Central memory CD8-positive, alpha-beta T cell (primary cell): ENCODE results near the gene POLA2.

Source experiments
- ATAC-seq: fragments of 150-1000 bp; cut with Tn5 transposase; replicated peaks from 2 replicates; pipeline ENCODE4 v1.10.0; 2022; ENCODE audit warnings: mild to moderate bottlenecking, moderate FRiP score, moderate number of reproducible peaks; ENCODE audit not compliant: poor library complexity, severe bottlenecking; ENCODE audit errors: extremely low read depth
- DNase-seq, 2 donors: peaks; one replicate each; pipeline ENCODE4 v3.0.0; 2021; ENCODE audit warnings: low spot score in 2 of 2
- H3K27ac Mint-ChIP-seq: one replicate; pipeline ENCODE4 v1.8.0; 2022; ENCODE audit warnings: low read depth, mild to moderate bottlenecking, moderate library complexity, mixed read lengths
- H3K27me3 Mint-ChIP-seq: one replicate; pipeline ENCODE4 v1.8.0; 2022; ENCODE audit warnings: mixed read lengths
- H3K36me3 Mint-ChIP-seq: one replicate; pipeline ENCODE4 v1.8.0; 2022; ENCODE audit warnings: mild to moderate bottlenecking, moderate library complexity, mixed read lengths; ENCODE audit not compliant: insufficient read depth
- H3K4me1 Mint-ChIP-seq: one replicate; pipeline ENCODE4 v1.8.0; 2022; ENCODE audit warnings: mixed read lengths
- H3K4me3 Mint-ChIP-seq: one replicate; pipeline ENCODE4 v1.8.0; 2022; ENCODE audit warnings: mild to moderate bottlenecking, moderate library complexity, mixed read lengths
- H3K9me3 Mint-ChIP-seq: one replicate; pipeline ENCODE4 v1.8.0; 2022; ENCODE audit warnings: mixed read lengths

Gene POLA2

GRCh38 chr11:65261591-65262380 lies at the start of gene POLA2:
Gene POLA2, plus strand, starts transcription at chr11:65261962. Its CDS starts 331 bp downstream, at chr11:65262293.
- Mint-ChIP-seq H3K36me3 (peaks cover 10% of the 10 kb centered on the region), H3K27ac (peak within 1 kb of the TSS; percentile 89), H3K4me1 (peaks cover 35% of the 10 kb centered on the region)

DNA sequence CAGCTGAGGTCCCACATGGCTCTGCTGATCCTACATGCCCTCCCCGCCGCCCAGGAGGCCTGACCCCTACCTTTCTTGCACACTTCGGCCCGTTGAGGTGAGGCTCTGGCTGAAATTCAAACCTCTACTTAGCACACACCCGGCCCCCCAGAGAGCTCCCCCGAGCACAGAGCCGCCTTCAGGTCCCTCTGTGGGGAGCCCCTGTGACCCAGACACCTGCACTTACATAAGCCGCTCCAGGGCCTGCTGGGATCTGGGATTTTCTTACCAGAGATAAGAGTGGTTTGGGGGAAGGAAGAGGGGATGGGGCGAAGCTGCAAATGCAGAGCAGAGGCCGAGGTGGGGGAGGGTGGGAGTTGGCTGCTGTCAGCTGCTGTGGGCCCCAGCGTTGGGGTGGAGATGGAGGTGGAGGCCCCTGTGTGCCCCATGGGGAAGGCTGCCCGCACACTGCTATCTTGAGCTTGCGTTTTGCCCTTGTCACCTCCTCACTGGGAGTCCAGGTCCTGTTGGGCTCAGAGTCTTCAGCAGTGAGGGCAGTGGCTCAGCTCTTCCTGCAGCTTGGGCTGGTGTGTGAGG lies 49.4 kb upstream of the POLA2 start:
- ATAC-seq, result no peak
- H3K4me1 Mint-ChIP-seq, result peaks cover 36% of the 10 kb centered on the region
- peaks cover 14% of the 10 kb centered on the region for H3K36me3 Mint-ChIP-seq
- H3K4me3 Mint-ChIP-seq, result no peak overlapping the region
- no peak for DNase-seq
- H3K27me3 Mint-ChIP-seq, result no peaks in the 10 kb centered on the region
- no peak overlapping the region for H3K27ac Mint-ChIP-seq
- no peaks in the 10 kb centered on the region for H3K9me3 Mint-ChIP-seq

More at GRCh38 chr11:65261591-65262380, at the start of gene POLA2:
- ATAC-seq, result peak; percentile 83
- no peaks in the 10 kb centered on the region for H3K9me3 Mint-ChIP-seq
- peak within 1 kb of the TSS; percentile 83 for H3K4me3 Mint-ChIP-seq
- no peaks in the 10 kb centered on the region for H3K27me3 Mint-ChIP-seq
- DNase-seq, result peak; percentile 89 to 95

GRCh38 chr11:65213322-65214211 lies 48.2 kb upstream of the POLA2 start:
- Mint-ChIP-seq H3K9me3 (no peaks in the 10 kb centered on the region), H3K36me3 (peaks cover 13% of the 10 kb centered on the region), H3K27me3 (no peaks in the 10 kb centered on the region), H3K4me1 (peaks cover 36% of the 10 kb centered on the region), H3K4me3 (peak overlapping the region; percentile 21), H3K27ac (peak overlapping the region; percentile 29)
- DNase-seq (no peak), ATAC-seq (peak; percentile 74)

DNA sequence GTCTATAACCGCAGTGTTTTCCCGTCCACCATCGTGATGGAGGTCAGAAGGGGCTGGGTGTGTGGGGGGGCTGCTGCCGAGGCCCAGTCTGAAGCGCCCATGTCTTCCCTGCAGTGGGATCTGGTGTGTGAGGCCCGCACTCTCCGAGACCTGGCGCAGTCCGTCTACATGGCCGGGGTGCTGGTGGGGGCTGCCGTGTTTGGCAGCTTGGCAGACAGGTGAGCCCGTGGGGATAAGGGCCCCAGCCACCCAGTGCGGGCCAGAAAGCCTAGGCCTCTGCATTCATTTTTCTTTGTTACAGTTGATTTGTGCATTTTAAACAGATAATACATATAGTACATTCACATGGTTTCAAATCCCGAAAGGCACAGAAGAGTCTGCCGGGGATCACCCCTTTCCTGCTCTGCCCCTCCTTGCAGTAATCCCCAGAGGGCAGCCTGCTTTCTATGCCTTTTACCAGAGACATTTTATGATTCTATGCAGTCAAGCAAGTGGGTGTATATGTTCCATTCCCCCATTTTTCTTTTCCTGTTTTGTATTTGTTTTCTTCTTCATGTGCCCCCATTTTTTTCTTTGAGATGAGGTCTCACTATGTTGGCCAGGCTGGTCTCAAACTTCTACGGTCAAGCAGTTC lies 47.4 kb upstream of the POLA2 start:
- Mint-ChIP-seq H3K27ac (peak overlapping the region; percentile 66), H3K9me3 (no peaks in the 10 kb centered on the region)
- ATAC-seq, result no peak

DNA sequence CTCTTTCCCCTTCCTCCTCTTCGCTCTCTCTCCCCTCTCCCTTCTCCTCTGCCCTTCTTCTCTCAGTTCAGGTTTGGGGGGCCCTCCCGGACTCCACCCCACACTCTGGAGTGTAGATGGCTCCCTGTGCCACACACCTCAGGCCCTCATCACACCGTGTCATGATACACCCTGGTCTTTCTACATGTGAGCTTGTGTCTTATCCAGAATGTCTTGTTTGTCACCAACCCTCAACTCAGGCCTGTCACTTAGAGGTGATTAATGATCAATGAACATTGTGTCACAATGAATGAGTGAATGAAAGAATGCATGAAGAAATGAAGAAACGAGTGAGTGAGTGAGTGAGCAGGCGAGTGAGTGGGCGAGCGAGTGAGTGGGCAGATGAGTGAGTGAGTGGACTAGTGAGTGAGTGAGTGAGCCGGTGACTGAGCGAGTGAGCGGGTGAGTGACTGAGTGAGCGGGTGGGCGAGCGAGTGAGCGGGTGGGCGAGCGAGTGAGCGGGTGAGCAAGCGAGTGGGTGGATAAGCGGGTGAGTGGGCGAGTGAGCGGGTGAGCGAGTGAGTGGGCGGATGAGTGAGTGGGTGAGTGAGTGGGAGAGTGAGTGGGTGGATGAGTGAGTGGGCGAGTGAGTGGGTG lies 46.2 kb upstream of the POLA2 start:
- Mint-ChIP-seq H3K27ac (peak overlapping the region; percentile 75), H3K4me3 (no peak overlapping the region), H3K36me3 (peaks cover 7% of the 10 kb centered on the region), H3K4me1 (peaks cover 41% of the 10 kb centered on the region), H3K27me3 (no peaks in the 10 kb centered on the region), H3K9me3 (no peaks in the 10 kb centered on the region)
- DNase-seq (no peak), ATAC-seq (no peak)

More for the DNA sequence above, 47.4 kb upstream of the POLA2 start:
- Mint-ChIP-seq H3K27me3 (no peaks in the 10 kb centered on the region), H3K4me1 (peaks cover 33% of the 10 kb centered on the region), H3K4me3 (peak overlapping the region; percentile 48), H3K36me3 (peaks cover 9% of the 10 kb centered on the region)
- no peak for DNase-seq

DNA sequence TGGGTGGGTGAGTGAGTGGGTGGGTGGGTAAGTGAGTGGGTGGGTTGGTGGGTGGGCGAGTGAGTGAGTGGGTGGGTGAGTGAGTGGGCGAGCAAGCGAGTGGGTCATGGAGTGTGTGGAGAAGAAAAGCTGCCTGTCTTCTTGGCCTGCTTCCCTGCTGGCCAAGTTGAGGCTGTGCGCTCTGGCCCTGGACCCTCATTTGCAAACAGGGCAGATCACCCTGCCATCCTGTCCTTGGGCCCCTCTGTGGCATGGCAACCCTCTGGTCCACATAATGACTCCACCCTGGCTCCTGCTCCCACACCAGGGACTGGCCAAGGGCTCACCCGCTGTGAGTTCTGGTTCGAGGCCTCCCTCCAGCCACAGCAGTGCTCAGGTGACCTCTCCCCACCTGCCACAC lies 44.9 kb upstream of the POLA2 start:
- H3K4me3 Mint-ChIP-seq, result no peak overlapping the region
- peaks cover 41% of the 10 kb centered on the region for H3K4me1 Mint-ChIP-seq
- DNase-seq (no peak), ATAC-seq (no peak)
- no peak overlapping the region for H3K27ac Mint-ChIP-seq
- H3K27me3 Mint-ChIP-seq, result no peaks in the 10 kb centered on the region
- H3K36me3 Mint-ChIP-seq, result peaks cover 2% of the 10 kb centered on the region
- H3K9me3 Mint-ChIP-seq, result no peaks in the 10 kb centered on the region

DNA sequence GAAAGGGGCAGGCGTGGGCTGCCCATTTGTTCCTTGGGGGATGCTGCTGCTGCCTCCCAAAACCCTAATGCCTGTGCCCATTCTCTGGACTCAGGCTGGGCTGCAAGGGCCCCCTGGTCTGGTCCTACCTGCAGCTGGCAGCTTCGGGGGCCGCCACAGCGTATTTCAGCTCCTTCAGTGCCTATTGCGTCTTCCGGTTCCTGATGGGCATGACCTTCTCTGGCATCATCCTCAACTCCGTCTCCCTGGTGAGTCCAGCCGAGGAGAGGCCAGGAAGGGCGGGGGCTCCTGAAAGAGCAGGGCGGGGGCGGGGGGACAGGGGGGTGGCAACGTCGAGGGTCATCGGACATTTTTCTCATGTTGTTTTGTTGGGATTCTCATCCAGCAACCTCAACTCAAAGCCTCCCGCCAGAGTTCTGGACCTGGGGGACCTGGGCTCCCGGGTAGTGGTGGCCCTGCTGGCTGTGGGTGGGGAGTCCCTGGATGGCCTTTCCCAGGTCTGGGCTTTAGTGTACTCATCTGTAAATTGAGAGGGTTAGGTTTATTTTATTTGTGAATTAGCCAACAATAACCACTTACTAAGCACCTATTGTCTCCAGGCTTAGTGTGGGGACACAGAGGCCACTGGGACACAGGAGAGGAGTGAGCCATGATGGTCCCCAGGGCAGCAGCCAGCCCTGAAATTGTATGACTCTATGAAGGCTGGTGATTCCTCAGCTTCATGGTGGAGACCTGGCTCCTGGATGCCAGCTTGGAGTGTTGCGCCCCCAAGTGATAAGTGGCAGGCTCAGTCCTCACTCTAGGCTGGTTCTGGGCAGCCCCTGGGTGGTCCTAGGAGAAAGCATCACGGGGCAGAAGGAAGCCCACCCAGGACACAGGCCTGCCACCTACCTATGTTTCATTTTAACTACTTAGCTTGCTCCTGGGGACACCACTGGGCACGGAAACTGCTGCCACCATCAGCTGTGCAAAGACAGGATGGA lies 44.0 kb upstream of the POLA2 start:
- Mint-ChIP-seq H3K4me1 (peaks cover 39% of the 10 kb centered on the region), H3K27ac (no peak overlapping the region), H3K9me3 (no peaks in the 10 kb centered on the region), H3K36me3 (peaks cover 2% of the 10 kb centered on the region), H3K4me3 (no peak overlapping the region), H3K27me3 (no peaks in the 10 kb centered on the region)
- no peak for DNase-seq
- no peak for ATAC-seq

DNA sequence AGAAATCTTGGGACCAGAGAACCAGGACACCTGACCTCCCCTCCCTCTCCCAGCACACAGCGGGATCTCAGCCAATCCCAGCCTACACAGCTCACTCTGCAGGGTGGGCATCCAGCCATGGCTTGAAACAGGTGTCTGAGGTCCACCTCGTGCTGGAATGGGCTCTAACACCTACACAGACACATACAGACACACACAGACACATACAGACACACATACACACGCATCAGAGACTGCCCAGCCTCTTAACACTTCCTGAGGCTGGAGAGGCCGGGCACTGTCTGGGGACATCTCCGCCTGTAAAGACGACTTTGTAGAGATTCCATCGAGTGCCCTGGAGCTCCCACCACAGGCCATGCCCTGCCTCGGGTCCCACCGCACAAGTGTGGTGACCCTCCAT lies 43.3 kb upstream of the POLA2 start:
- H3K27ac Mint-ChIP-seq, result no peak overlapping the region
- ATAC-seq (no peak), DNase-seq (no peak)
- peaks cover 2% of the 10 kb centered on the region for H3K36me3 Mint-ChIP-seq
- H3K9me3 Mint-ChIP-seq, result no peaks in the 10 kb centered on the region
- H3K4me1 Mint-ChIP-seq, result peaks cover 32% of the 10 kb centered on the region
- H3K4me3 Mint-ChIP-seq, result no peak overlapping the region
- peaks cover 5% of the 10 kb centered on the region for H3K27me3 Mint-ChIP-seq

DNA sequence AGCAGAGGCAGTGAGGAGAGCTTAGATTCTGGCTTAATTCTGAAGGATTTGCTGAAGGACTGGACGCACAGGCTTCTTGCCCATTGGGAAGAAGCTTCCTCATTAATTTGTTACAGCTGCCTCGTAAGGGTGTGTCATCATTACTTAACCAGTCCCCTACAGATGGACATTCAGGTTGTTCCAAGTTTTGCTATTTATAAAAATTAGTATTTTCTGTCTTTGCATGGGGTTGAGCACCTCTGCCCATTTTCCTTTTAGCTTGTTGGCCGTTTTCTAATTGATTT lies 41.9 kb upstream of the POLA2 start:
- H3K27me3 Mint-ChIP-seq, result peaks cover 16% of the 10 kb centered on the region
- DNase-seq (no peak), ATAC-seq (no peak)
- peaks cover 2% of the 10 kb centered on the region for H3K36me3 Mint-ChIP-seq
- H3K27ac Mint-ChIP-seq, result no peak overlapping the region
- no peak overlapping the region for H3K4me3 Mint-ChIP-seq
- H3K9me3 Mint-ChIP-seq, result no peaks in the 10 kb centered on the region
- peaks cover 19% of the 10 kb centered on the region for H3K4me1 Mint-ChIP-seq

GRCh38 chr11:65221026-65221425 lies 40.7 kb upstream of the POLA2 start:
- Mint-ChIP-seq H3K36me3 (peaks cover 5% of the 10 kb centered on the region), H3K4me1 (peaks cover 19% of the 10 kb centered on the region), H3K9me3 (no peaks in the 10 kb centered on the region), H3K27me3 (peaks cover 28% of the 10 kb centered on the region), H3K27ac (no peak overlapping the region), H3K4me3 (no peak overlapping the region)
- no peak for ATAC-seq
- no peak for DNase-seq

DNA sequence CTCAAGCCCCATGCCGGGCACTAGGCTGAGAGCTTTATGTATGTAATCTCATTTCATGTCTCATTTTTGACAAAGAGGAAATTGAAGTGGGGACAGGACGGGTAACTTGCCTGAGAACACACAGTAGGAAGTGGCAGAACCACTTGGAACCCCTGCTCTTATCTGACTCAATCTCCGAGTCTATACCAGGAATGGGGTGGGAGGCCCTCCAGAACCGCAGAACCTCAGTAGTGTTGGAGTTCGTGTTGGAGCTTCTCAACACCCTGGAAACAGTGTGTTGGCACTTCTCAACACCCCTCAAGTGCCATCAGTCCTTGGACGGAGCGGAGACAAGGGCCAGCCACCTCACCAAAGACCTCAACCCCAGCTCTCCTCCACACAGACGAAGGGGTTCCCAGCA lies 38.8 kb upstream of the POLA2 start:
- ATAC-seq, result no peak
- peaks cover 32% of the 10 kb centered on the region for H3K27me3 Mint-ChIP-seq
- no peaks in the 10 kb centered on the region for H3K9me3 Mint-ChIP-seq
- no peak overlapping the region for H3K27ac Mint-ChIP-seq
- H3K4me1 Mint-ChIP-seq, result peaks cover 20% of the 10 kb centered on the region
- no peak overlapping the region for H3K4me3 Mint-ChIP-seq
- DNase-seq, result no peak
- H3K36me3 Mint-ChIP-seq, result peaks cover 5% of the 10 kb centered on the region
